ENCODE measurements around the gene JAKMIP1.

The JAKMIP1 gene

DNA sequence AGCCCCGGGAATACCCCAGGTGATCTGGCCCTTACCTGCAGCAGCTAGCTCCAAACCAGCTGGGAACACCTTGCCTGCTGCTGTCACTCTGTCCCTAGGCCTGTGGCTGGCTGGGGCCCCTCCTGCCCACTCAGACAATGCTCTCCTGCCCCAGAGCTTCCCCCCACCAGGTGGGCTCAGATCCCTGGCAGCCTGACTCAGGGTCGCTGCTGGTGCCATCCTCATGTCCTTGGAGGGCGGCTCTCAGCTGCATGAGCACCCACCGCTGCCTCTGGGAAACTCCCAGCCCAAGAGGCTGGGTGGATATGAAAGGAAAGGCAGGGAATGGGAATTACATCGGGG lies 197.9 kb downstream of the JAKMIP1 start:
- DNase-seq (ENCODE audit: low spot score) = no peak
- H3K27ac ChIP-seq = no peak overlapping the region
- POLR2A ChIA-PET (ENCODE audit: low non-redundant PET) = no interaction called here
- CTCF ChIA-PET = no interaction called here
- TF ChIP-seq, protein P1, sequence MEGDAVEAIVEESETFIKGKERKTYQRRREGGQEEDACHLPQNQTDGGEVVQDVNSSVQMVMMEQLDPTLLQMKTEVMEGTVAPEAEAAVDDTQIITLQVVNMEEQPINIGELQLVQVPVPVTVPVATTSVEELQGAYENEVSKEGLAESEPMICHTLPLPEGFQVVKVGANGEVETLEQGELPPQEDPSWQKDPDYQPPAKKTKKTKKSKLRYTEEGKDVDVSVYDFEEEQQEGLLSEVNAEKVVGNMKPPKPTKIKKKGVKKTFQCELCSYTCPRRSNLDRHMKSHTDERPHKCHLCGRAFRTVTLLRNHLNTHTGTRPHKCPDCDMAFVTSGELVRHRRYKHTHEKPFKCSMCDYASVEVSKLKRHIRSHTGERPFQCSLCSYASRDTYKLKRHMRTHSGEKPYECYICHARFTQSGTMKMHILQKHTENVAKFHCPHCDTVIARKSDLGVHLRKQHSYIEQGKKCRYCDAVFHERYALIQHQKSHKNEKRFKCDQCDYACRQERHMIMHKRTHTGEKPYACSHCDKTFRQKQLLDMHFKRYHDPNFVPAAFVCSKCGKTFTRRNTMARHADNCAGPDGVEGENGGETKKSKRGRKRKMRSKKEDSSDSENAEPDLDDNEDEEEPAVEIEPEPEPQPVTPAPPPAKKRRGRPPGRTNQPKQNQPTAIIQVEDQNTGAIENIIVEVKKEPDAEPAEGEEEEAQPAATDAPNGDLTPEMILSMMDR (conservative IDR thresholded peaks at IDR 0.05; ENCODE audit: low read depth) = no peak

DNA sequence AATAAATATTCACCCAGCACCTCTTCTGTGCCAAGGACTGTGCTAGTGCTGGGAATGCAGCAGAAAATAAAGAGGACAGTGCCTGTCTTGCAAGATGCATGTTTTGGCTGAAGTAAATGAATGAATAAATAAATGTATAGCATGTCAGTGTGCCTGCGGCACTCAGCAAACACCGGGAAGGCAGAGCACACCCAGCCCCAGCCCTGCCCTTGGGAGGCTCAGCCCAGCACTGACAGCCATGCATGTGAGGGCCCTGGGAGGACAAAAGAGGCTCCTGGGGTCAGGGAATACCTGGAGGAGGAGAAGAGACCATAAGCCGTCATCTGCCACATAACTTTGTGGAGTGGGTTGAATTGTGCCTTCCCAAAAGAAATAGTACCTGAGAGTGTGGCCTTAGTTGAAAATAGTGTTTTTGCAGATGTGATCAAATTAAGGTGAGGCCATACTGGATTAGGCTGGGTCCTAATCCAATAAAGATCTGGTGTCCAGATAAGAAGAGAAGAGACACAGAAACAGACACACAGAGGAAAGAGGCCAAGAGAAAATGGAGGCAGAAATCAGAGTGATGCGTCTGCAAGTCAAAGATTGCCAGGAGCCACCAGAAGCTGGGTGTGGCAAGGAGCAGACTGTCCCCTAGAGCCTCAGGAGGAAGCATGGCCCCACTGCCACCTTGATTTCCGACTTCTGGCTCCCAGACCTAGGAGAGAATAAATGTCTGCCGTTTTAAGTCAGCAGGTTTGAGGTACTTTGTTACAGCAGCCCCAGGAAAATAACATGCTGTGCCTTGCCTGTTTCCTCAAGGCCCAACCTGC lies 198.5 kb downstream of the JAKMIP1 start:
- TF ChIP-seq, protein P1 (conservative IDR thresholded peaks at IDR 0.05; ENCODE audit: low read depth) = no peak
- no peak overlapping the region for H3K27ac ChIP-seq
- ChIA-PET CTCF (no interaction called here), POLR2A (ENCODE audit: low non-redundant PET) (no interaction called here)
- DNase-seq (ENCODE audit: low spot score) = no peak

DNA sequence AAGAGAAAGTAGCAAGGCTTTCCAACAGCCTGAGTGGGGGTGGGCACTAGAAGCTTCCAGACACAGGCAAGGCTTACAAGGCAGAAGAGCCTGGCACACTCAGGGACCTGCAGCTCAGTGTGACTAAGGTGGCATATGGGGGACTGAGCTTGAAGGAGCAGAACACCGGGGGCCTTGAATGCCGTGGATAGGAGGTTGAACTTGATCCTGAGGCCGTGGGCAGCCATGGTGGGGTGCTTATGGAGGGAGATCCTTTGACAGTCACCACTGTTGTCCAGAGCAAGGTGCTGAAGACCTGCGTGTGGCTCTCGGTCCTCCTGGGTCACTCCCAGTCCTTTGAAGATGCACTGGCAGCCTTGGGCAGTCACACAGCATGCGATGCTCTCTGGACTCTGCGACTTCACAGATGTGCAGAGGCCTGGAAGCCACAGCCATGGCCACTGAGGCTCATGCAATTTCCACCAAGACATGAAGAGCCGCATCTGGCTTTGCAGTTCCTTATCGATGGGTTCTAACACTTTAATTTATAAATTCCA lies 200.5 kb downstream of the JAKMIP1 start:
- no peak overlapping the region for H3K27ac ChIP-seq
- no peak for DNase-seq (ENCODE audit: low spot score)
- CTCF ChIA-PET = interaction anchor here (0.5 to 1.1 kb wide), 2 partner anchors 88 to 577 kb away, joined by 3 read pairs; no protein-coding TSS in a partner anchor
- POLR2A ChIA-PET (ENCODE audit: low non-redundant PET) = no interaction called here
- TF ChIP-seq, protein P1 (conservative IDR thresholded peaks at IDR 0.05; ENCODE audit: low read depth) = no peak

DNA sequence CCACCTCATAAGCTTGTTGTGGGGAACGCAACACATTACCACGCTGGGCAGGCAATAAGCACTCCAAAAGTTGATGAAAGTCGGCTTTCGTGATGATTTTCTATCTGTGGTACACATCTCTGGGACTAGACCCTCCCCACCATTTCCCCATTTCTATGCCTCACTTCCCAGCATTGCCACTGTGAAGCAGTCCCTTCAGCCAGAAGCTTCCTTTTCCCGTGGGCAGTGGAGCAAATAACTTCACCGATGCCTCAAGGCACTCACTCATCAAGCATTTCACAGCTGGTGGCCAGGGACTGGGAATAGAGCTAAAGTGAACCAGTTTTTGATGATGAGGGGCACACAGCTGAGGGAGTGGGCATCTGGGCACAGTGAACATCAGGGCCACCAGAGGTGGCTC lies 201.0 kb downstream of the JAKMIP1 start:
- no peak overlapping the region for H3K27ac ChIP-seq
- DNase-seq (ENCODE audit: low spot score) = no peak
- ChIA-PET POLR2A (ENCODE audit: low non-redundant PET) (no interaction called here), CTCF (interaction anchor here (0.6 to 1.1 kb wide), 2 partner anchors 37 to 88 kb away, joined by 3 to 4 read pairs; no protein-coding TSS in a partner anchor)
- TF ChIP-seq, protein P1 (conservative IDR thresholded peaks at IDR 0.05; ENCODE audit: low read depth) = no peak

DNA sequence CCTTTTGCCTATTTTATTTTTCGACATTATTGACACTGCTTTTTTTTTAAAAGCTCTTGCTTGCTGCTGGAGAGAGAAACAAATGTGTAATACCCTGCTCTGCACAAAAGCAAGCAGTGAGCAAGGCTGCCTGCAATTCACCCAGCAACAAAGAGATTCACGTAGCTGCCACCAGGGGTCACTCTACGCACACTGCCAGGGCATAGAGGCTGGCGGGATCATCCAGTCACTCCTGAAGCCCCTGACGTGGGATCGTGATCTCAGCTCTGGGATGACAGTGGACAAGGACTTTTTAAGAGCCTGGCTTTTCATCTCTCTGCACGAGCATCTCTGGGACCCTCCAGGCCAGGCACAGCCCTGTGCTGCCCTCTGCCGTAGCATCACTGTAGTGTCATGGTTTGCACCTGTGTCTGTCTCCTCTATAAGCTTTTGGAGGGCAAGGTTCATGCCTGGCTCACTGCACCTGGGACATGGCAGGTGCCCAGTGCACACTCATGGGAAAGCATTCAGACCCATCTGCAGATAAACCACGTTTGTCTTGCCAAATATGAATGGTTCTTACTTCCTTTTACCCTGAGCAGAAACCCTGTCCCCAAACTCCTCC lies 201.9 kb downstream of the JAKMIP1 start:
- ChIA-PET POLR2A (ENCODE audit: low non-redundant PET) (no interaction called here), CTCF (interaction anchor here (0.6 to 1.6 kb wide), 10 partner anchors 16 to 1259 kb away, joined by 3 to 22 read pairs (median 3); no protein-coding TSS in a partner anchor)
- DNase-seq (ENCODE audit: low spot score) = peak; percentile 27
- TF ChIP-seq, protein P1 (conservative IDR thresholded peaks at IDR 0.05; ENCODE audit: low read depth) = peak; percentile 85
- H3K27ac ChIP-seq = no peak overlapping the region

DNA sequence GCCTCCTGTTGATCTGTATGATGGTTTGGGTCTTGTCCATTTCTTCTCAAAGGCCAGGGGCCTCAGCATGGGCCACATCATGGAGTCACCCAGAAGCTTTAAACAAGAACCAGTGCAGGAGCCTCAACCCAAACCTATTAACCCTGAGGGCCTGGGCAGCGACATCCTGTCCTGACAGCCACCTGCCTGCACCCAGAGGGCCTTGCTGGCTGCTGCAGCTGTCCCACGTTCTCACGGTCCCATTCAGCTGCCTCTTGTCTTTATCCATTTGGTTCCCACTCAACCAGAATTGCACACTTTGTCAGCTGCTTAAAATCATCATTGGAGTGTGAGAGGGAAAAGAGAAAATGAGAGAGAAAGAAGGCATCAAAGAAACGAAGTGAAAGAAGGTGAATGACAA lies 203.7 kb downstream of the JAKMIP1 start:
- CTCF ChIA-PET = no interaction called here

More for the DNA sequence above, 203.7 kb downstream of the JAKMIP1 start:
- POLR2A ChIA-PET (ENCODE audit: low non-redundant PET) = no interaction called here
- no peak for DNase-seq (ENCODE audit: low spot score)
- TF ChIP-seq, protein P1 (conservative IDR thresholded peaks at IDR 0.05; ENCODE audit: low read depth) = no peak
- H3K27ac ChIP-seq = no peak overlapping the region

All from RWPE1 (cell line).